Keratinocyte (primary cell): ENCODE measurements around the gene PPARA. TPM values are rescaled to one million over a fixed set of nuclear protein-coding genes. Genes with fewer than 3 reads are reported as not detected.

ENCODE experiments used
- DNase-seq: peaks from one replicate; pipeline ENCODE4 v3.0.0-alpha.2; 2011; ENCODE audit warnings: low read depth, missing footprints, low spot score
- FAIRE-seq: peaks from 2 replicates; lab custom pipeline; 2011; peaks lifted over from hg19 to GRCh38; lab: Jason Lieb, UNC
- H2AFZ ChIP-seq: 2 replicates; pipeline ENCODE4 v1.6.0; 2012; ENCODE audit warnings: low read length, control low read depth, inconsistent platforms; ENCODE audit not compliant: control insufficient read depth
- H3K27ac ChIP-seq: 2 replicates; pipeline ENCODE4 v1.5.1; 2011; ENCODE audit warnings: low read length; ENCODE audit not compliant: control insufficient read depth, insufficient read depth
- H3K27me3 ChIP-seq: 3 replicates; pipeline ENCODE4 v1.6.0; 2011; ENCODE audit warnings: low read length; ENCODE audit not compliant: control insufficient read depth, insufficient read depth; ENCODE audit errors: extremely low read depth
- H3K36me3 ChIP-seq, 2 experiments: 2 replicates in 1 of 2; 3 replicates in 1 of 2; pipeline ENCODE4 v1.5.1; 2011; ENCODE audit warnings: low read length in 2 of 2, mild to moderate bottlenecking in 1 of 2; ENCODE audit not compliant: control insufficient read depth in 2 of 2, insufficient read depth in 2 of 2; ENCODE audit errors: extremely low read depth in 1 of 2
- H3K4me1 ChIP-seq: 3 replicates; pipeline ENCODE4 v1.5.1; 2011; ENCODE audit warnings: low read length; ENCODE audit not compliant: control insufficient read depth, insufficient read depth; ENCODE audit errors: extremely low read depth
- H3K4me2 ChIP-seq: 3 replicates; pipeline ENCODE4 v1.6.0; 2011; ENCODE audit warnings: low read depth, low read length; ENCODE audit not compliant: control insufficient read depth, insufficient read depth; ENCODE audit errors: extremely low read depth
- H3K4me3 ChIP-seq, 3 experiments: fragments of 200-600 bp in 1 of 3; sonication (generic) in 1 of 3; 2 replicates in 2 of 3; 3 replicates in 1 of 3; pipeline ENCODE4 v1.5.1; 2011 to 2016; ENCODE audit warnings: low read length in 3 of 3, mild to moderate bottlenecking in 3 of 3, control low read depth in 2 of 3, inconsistent platforms in 1 of 3, low read depth in 1 of 3, mixed read lengths in 1 of 3, mixed run types in 1 of 3, moderate library complexity in 1 of 3; ENCODE audit not compliant: control insufficient read depth in 2 of 3, insufficient read depth in 2 of 3; ENCODE audit errors: extremely low read depth in 1 of 3
- H3K79me2 ChIP-seq: 2 replicates; pipeline ENCODE4 v1.6.0; 2012; ENCODE audit warnings: low read length; ENCODE audit not compliant: control insufficient read depth, insufficient read depth
- H3K9ac ChIP-seq: 3 replicates; pipeline ENCODE4 v1.6.0; 2011; ENCODE audit warnings: low read length; ENCODE audit not compliant: control insufficient read depth, insufficient read depth; ENCODE audit errors: extremely low read depth
- H3K9me1 ChIP-seq: 3 replicates; pipeline ENCODE4 v1.6.0; 2011; ENCODE audit warnings: low read length; ENCODE audit not compliant: control insufficient read depth, insufficient read depth; ENCODE audit errors: extremely low read depth
- H3K9me3 ChIP-seq: 2 replicates; pipeline ENCODE4 v1.5.1; 2012; ENCODE audit warnings: low read depth, low read length; ENCODE audit not compliant: control insufficient read depth
- H4K20me1 ChIP-seq: 3 replicates; pipeline ENCODE4 v1.6.0; 2011; ENCODE audit warnings: low read length; ENCODE audit not compliant: control insufficient read depth, insufficient read depth; ENCODE audit errors: extremely low read depth
- EZH2 ChIP-seq: IDR thresholded peaks from one replicate; pipeline ENCODE4 v1.6.1; 2012; ENCODE audit warnings: inconsistent platforms, mild to moderate bottlenecking, low read length, moderate library complexity
- dilution Hi-C: fragments of 300-500 bp; cut with MboI; formaldehyde crosslinking; loops from one replicate; pipeline ENCODE4 v1.7.0; 2020; ENCODE audit warnings: low sequenced_read_pairs; ENCODE audit not compliant: extremely low pct_ligation_motif_present
- polyA plus RNA-seq, 5 experiments: library from polyadenylated mRNA; depleted of rRNA in 3 of 5; stranded (reverse) in 3 of 5; stranded (forward) in 1 of 5; unstranded in 1 of 5; fragments of >200 nt; gene quantifications; 1 replicate in 1 of 5; 2 replicates in 3 of 5; 3 replicates in 1 of 5; pipeline versions ENCODE4 v1.2.1 to v1.2.3, GENCODE V29; 2011 to 2012; ENCODE audit warnings: missing spikeins in 2 of 5, low read depth in 1 of 5, low replicate concordance in 1 of 5
- TF ChIP-seq, protein P1 (sequence below), 3 experiments: IDR thresholded peaks in 1 of 3; conservative IDR thresholded peaks in 1 of 3; optimal IDR thresholded peaks in 1 of 3; 2 replicates in 2 of 3; 3 replicates in 1 of 3; pipeline versions ENCODE3 to v1.5.1; 2011; ENCODE audit warnings: low read length in 3 of 3, mild to moderate bottlenecking in 3 of 3, moderate library complexity in 2 of 3, control low read depth in 1 of 3, inconsistent platforms in 1 of 3; ENCODE audit not compliant: insufficient read depth in 2 of 3; ENCODE audit errors: extremely low read depth in 1 of 3

Gene PPARA
- polyA plus RNA-seq, 1 donor (not counting 4 experiments of a cell fraction or from before 2014, with no cell fraction given) = 4.9 TPM

DNA sequence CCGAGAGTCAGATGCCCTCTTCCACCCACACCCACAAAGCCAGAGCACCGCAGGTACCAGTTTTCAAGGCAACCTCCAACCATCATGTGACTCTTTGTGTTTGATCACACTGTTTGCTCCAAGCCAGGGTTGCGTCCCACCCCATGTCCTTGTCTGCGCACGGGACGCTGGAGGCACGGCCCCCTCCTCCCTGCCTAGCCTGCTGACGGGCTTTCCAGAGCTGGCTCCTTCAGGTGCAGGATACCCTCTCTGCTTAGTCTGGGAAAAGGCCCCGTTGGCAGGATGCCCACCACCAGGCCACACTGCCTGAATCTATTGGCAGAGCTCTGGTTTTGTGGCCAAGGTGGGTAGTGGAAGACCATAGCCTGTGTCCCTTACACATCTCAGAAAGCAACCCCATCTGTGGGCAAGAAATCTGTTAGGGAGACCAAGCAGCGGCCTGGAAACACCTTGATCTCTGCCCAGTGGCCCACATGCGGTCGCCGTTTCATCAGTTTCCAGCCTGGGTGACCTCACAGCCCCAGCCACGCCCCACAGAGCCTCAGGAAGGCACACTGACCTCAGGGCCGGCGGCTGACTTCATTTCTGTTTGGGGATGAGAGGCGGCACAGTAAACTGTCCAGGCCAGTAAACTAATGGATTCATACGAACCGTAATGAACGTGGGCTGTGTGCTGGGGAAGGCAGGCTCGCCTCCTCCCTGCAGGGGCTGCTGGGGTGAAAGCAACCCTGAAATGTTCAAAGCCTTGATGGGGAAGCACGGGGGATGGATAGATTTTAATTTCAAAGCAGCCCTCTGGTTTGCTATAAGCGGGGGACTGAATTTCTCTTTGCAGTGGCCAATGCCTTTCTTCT, 73.9 kb downstream of the PPARA start:
- H3K9me1 ChIP-seq = peaks cover 2% of the 10 kb centered on the region
- H3K36me3 ChIP-seq = peaks cover 0 to 3% of the 10 kb centered on the region in 2 experiments
- dilution Hi-C loops = no loop called here
- H2AFZ ChIP-seq = no peak overlapping the region
- H3K27ac ChIP-seq = no peak overlapping the region
- DNase-seq (no peak), FAIRE-seq (no peak)
- no peaks in the 10 kb centered on the region for H3K27me3 ChIP-seq
- no peak for TF ChIP-seq EZH2
- TF ChIP-seq, protein P1, sequence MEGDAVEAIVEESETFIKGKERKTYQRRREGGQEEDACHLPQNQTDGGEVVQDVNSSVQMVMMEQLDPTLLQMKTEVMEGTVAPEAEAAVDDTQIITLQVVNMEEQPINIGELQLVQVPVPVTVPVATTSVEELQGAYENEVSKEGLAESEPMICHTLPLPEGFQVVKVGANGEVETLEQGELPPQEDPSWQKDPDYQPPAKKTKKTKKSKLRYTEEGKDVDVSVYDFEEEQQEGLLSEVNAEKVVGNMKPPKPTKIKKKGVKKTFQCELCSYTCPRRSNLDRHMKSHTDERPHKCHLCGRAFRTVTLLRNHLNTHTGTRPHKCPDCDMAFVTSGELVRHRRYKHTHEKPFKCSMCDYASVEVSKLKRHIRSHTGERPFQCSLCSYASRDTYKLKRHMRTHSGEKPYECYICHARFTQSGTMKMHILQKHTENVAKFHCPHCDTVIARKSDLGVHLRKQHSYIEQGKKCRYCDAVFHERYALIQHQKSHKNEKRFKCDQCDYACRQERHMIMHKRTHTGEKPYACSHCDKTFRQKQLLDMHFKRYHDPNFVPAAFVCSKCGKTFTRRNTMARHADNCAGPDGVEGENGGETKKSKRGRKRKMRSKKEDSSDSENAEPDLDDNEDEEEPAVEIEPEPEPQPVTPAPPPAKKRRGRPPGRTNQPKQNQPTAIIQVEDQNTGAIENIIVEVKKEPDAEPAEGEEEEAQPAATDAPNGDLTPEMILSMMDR (optimal IDR thresholded peaks at IDR 0.05 in 1 of 3, IDR thresholded peaks at IDR 0.05 in 1 of 3, conservative IDR thresholded peaks at IDR 0.05 in 1 of 3; ENCODE audit: extremely low read depth in 1 of 3, insufficient read depth in 2 of 3, low read length in 3 of 3) = no peak
- H3K4me3 ChIP-seq = no peak overlapping the region
- no peaks in the 10 kb centered on the region for H4K20me1 ChIP-seq
- no peak overlapping the region for H3K4me2 ChIP-seq
- no peak overlapping the region for H3K9ac ChIP-seq
- no peaks in the 10 kb centered on the region for H3K9me3 ChIP-seq
- H3K4me1 ChIP-seq = no peaks in the 10 kb centered on the region
- no peaks in the 10 kb centered on the region for H3K79me2 ChIP-seq

DNA sequence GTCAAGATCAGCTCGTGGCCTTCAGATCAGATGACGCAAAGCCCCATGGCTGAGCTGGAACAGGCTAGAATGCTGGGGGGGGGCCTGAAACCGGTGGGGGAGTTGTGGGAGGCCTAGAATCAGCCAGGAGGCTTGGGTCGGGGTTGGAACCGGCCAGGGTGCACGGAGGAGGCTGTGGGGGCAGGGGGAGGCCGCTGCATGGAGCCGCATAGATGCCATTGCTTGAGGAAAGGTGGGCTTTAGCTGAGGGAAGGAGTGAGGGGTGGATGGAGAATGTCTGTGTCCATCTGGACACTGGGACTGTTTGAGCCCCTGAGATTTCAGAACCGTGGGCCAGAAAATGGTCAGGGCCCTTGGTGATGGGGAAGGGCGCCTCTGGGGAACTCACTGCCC, 74.6 kb downstream of the PPARA start:
- H3K9ac ChIP-seq = no peak overlapping the region
- no peak for FAIRE-seq
- H3K9me3 ChIP-seq = no peaks in the 10 kb centered on the region
- H3K9me1 ChIP-seq = peaks cover 2% of the 10 kb centered on the region
- dilution Hi-C loops = no loop called here
- H3K79me2 ChIP-seq = no peaks in the 10 kb centered on the region
- H3K4me2 ChIP-seq = no peak overlapping the region
- no peak overlapping the region for H2AFZ ChIP-seq
- no peak for DNase-seq
- no peak overlapping the region for H3K27ac ChIP-seq
- H4K20me1 ChIP-seq = no peaks in the 10 kb centered on the region
- H3K36me3 ChIP-seq = peaks cover 0 to 3% of the 10 kb centered on the region in 2 experiments
- H3K27me3 ChIP-seq = no peaks in the 10 kb centered on the region
- TF ChIP-seq, protein P1 (optimal IDR thresholded peaks at IDR 0.05 in 1 of 3, IDR thresholded peaks at IDR 0.05 in 1 of 3, conservative IDR thresholded peaks at IDR 0.05 in 1 of 3; ENCODE audit: extremely low read depth in 1 of 3, insufficient read depth in 2 of 3, low read length in 3 of 3) = no peak
- TF ChIP-seq EZH2 = no peak
- no peaks in the 10 kb centered on the region for H3K4me1 ChIP-seq
- H3K4me3 ChIP-seq = no peak overlapping the region
